HG02678 (cell line): ENCODE results near the gene POU2AF3.
"Not testable (repeated sequence)": the region's sequence is repeated elsewhere in the genome, so short reads cannot be mapped to it uniquely, and the experiment has no call there.

Experiments used
- ATAC-seq: cut with Tn5 transposase; IDR thresholded peaks from one replicate; pipeline ENCODE4 v1.9.1; 2021; ENCODE audit warnings: mild to moderate bottlenecking, moderate library complexity; ENCODE audit not compliant: unreplicated experiment

Gene POU2AF3

DNA sequence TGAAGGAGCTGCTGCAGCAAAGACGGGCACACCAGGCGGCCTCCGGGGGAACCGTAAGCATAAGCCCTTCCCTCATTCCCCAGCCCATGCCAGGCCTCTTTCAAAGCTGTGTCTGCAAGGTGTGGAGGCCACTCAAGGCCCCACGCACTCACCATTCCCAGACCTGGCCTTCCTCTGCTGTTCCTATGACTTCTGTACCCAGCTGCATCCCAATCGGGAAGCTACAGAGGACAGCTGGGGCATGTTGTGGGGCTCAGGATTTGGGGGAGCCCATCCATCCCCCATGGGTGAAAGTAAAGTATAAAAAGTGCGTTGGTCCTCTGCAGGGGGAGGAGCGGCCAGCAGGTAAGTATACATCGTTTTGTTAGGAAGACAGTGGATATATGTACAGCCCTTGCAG is 2.2 kb downstream of the POU2AF3 start:
- no peak for ATAC-seq

DNA sequence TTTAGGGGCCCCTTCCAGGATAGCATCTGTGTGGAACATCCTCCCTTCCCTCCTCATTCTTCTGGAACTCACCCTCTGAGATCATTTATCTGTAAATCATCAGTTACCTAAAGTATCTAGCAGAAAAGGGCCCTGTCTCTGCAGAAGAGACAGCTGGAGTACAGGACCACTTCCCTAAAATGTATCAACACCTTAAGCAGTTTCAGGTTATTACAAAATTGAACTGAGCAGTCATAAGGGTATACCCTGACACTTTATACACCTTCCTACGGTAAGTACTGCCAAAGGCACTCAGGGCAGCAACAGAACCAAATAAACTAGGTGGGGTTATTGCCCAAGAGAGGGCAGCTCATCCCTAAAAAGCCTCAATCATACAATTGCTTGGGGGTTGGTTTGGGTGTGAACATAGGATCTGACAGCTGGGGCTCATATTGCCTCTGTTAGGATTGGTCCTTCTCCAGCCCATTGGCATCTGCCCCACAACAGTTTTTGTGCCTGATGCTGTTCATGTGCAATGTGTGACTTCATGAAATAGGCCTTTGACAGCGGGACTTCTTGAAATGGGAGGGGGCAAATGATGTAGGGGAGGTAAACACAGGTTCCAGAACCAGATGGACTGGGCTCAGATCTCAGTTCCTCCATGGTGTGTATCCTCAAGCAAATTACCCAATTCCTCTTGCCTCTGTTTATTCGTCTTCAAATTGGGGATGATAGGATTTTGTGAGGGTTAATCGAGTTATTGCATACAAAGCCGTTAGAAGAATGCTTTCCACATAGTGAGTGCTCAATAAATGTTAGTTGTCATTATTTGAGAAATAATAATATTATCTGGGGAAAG is 2.9 kb downstream of the POU2AF3 start:
- no peak for ATAC-seq

DNA sequence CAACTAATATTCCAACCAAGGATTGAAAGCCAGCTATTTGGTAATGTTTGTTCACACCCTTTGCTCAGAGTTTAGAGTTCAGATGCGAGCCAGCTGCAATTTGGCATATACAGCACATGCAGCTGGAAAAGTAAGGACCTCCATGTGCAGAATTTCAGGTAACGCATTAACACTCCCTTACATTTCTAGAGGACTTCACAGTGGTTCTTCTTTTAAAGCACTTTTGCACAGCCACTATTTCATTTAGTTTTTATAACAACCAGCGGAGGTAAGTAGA is 3.4 kb downstream of the POU2AF3 start:
- ATAC-seq, result no peak

DNA sequence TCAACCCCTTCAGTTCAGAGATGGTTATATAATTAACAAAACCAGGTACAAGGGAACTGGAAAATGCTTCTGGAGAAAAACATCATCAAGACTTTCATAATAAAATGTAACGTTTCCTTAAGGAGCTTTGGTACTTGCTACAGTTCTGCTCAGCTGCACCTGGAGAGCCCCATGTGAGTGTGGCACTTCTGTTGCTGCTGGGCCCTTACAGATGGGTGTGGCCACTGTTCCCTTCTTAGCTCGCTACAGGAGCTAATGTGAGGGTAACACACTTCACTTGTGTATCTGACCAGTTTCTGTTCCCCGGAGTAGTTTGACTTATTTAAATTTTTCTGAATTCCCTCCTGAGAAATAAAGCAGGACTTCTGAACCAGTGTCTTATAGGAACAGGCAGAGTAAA is 4.0 kb downstream of the POU2AF3 start:
- no peak for ATAC-seq

DNA sequence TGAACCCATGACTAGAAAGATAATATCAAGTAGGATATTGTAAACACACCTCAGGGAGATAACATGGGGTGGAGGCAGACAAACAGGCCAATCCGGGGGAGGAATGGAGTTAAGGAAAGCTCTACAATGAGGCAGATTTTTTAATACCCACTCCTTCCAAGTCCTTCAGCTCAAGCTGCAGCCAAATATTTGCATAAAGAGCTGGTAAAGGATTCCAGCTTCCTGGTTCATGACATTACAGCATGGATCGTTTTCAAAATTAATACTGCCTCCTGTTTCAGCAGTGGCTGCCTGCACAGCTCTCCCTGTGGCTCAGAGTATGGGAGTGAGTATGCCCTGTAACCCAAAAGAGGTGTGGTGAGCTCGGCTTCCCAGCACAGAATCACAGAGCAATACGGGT is 5.1 kb downstream of the POU2AF3 start:
- no peak for ATAC-seq

DNA sequence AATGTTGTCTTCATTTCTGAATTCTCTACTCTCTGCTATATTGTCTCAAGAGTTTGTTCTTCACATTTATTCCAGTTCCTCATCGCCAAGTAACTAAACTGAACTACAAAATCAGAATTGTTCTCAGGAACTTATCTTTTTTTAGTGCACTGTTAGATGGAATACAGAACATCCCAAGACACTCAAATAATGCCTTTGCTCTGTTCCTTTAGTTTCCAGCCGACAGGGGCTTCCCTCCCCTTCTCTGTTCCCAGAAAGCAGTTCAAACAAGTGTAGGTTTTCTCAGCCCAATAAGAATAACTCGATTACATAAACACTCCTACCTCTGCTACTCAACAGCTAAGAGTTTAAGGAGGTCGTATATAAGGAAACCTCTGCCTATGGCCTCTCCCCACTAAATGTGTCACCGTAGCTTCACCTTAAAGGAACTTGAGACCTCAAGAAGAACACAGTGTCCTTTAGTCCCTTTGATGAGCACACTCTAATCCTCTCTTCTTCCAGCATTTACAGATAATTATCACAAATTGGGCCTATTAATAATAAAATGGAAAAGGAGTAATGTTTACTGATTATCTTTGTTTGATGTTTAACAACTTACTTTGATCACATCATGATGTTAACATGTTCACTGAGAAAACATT is 6.9 kb downstream of the POU2AF3 start:
- ATAC-seq, result no peak

DNA sequence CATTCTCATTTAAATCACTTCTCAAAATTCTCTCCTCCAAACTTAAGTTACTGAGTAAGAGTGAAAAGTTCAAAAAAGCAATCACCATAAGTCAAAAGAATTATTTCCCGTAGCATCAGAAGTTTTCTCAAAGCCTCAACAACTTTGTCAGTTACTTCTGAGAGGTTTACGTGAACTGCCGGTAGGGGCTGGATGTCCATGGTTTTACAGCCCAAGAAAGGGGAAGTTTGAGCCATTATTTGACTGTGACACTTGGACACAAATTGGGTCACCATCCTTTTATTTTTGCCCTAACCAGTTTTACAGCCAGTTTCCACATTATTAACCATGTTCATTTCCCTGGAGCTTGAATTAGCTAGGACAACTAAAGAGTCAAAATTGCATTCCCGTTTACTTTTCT is 7.5 kb downstream of the POU2AF3 start:
- ATAC-seq, result no peak

DNA sequence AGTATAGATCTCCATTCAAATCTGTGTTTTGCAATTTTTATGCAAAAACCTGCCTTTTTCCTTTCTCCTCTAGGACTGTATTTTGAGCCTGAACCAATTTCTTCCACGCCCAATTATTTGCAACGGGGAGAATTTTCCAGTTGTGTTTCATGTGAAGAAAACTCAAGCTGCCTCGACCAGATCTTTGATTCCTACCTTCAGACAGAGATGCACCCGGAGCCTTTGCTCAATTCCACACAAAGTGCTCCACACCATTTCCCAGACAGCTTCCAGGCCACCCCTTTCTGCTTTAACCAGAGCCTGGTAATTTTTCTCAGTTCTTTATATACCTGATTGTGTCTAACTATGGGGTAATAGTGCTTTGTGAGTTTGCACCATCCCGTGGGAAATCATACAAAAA is 8.0 kb downstream of the POU2AF3 start:
- ATAC-seq, result no peak

DNA sequence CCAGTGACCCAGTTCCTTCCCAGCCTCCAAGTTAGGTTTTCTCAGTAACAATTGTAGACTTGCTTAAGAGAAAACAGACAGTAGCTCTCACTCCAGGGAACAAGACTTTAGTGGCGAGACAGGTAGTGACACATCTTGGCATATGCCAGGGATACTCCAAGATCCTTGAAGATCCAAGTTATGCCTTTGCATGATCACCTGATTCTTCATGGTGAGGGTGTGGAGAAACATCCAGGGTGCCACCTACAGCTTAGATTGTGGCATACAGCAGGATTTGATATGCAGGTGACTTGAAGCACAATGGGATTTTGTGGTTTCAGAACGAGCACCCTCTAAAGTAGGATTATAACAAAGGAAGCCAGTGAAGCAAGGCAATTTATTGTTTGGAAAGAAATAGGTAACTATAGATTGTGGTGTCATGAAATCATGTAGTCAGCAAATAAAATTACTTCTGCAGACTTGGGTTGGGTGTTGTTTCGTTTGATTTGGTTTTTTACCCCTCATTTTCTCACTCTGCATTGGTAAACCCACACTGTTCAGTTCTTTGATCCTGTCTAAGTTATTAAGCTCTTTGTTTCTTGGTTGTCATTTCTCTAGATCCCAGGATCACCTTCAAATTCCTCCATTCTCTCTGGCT is 9.2 kb downstream of the POU2AF3 start:
- no peak for ATAC-seq

DNA sequence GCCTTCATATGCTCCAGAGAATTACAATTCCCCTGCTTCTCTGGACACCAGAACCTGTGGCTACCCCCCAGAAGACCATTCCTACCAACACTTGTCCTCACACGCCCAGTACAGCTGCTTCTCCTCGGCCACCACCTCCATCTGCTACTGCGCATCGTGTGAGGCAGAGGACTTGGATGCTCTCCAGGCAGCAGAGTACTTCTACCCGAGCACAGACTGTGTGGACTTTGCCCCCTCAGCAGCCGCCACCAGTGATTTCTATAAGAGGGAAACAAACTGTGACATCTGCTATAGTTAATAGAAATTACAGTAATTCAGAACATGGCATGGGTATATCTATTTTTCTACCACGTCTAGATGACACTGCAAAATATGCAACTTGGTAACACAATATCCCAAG is 9.8 kb downstream of the POU2AF3 start:
- no peak for ATAC-seq

DNA sequence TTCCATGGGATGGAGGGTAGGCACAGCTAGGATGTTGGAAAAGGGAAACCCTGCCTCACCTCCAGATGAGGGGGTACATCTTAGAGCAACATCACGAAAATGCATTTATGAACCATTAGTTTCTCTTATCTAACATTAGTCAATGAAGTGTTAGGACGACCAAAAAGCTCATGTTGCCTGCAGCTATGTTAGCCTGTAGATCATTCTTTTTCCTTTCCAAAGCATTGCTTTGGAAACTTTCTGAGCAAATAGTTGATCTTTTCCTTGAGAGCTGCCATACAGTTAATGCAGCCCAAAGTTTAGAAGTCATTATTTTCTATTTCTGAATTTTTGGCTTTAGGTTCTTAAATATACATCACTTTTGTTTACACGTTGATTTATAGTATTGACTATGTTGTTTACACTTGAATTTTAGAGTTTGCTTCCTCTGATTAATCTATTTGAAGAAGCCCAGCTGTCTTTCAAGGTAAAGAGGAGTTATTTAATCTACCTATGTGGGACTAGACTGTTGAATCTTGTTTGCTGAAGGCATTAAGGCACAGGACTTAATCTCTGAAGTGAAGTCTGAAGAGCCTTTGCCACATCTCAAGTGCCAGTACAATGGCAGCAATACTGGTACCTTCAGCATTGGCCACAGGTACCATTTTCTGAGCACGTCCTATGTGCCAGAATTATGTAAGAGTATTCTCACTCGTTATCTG is 11.0 kb downstream of the POU2AF3 start:
- no peak for ATAC-seq

DNA sequence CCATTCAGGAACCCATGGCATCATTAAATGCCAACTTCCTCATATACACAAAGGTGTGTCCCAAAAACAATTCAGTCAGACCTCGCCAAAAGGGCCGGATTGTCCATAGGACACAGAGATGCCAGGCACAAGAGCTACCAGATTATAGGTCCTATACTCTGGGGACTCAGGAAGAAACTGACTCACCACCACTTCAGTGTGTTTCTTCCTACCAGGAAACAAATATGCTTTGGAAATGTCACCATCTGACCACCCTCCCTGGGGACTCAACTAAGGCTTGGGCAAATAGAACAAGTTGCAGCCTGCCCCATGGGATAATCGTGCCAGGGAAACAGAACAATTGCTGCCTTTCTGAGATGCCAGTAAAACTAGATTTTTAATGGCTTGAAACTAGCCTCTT is 11.7 kb downstream of the POU2AF3 start:
- no peak for ATAC-seq

DNA sequence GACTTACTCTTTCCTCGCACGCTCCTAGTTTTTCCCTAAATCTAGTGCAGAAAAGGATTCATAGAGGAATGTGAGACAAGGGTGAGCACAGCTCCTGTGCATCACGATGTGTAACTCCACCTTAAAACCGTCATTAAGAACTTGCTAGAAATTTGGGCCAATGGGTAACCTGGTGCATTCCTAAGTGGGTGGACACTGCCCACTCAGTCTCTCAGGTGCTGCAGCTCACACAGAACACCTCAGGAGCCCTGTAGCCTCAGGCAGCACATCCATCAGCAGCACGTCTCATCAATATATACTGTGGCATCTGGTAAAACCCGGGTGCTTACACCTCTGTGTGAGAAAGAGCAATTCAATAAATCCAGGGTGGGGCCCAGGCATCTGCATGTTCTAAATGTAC is 12.4 kb downstream of the POU2AF3 start:
- ATAC-seq, result no peak

DNA sequence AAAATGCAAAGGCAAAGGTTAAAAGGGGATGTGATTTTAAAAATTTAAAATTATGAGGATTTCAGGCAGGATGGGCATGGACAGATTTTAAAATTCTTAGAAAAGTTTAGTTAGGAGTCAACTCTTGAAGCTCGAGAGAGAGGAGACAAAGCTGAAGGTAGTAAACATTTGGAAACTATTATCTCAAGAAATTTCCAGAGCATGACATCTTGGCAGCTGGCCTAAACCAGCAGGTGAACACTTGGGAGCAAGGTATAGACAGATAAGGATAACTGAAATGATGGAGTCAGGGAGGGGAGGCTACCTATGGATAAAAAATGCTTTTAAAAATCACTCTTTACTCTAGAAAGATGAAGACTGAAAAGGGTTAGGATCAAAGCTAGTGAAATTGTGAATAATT is 13.7 kb downstream of the POU2AF3 start:
- ATAC-seq, result no peak

DNA sequence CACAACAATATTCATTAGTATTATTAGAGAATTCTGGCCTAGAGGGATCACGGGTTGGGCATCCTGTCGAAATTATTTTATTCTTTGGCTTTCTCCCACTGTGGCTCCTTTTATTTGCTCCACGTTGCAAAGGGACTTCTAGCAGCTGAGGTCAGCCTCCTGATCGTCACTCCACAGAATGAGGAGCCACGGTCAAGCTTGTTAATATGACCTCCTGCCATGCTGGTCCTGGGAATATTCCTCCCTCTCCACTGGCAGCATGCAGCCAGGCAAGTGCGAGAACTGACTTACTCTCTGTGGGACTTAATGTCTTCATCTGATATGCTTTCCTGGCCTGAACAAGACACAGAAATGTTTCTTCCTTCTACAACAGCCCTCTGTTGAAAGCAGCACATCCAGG is 20.9 kb downstream of the POU2AF3 start:
- no peak for ATAC-seq

DNA sequence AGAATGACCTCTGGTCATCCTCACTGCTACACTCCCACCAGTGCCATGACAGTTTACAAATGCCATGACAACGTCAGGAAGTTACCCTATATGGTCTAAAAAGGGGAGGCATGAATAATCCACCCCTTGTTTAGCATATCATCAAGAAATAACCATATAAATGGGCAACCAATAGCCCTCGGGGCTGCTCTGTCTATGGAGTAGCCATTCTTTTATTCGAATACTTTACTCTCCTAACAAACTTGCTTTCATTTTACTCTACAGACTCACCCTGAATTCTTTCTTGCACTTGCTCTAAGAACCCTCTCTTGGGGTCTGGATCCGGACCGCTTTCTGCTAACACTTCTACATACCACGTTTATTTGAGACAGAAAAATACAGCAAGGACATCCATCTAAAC is 21.9 kb downstream of the POU2AF3 start:
- ATAC-seq, result not testable (repeated sequence)

DNA sequence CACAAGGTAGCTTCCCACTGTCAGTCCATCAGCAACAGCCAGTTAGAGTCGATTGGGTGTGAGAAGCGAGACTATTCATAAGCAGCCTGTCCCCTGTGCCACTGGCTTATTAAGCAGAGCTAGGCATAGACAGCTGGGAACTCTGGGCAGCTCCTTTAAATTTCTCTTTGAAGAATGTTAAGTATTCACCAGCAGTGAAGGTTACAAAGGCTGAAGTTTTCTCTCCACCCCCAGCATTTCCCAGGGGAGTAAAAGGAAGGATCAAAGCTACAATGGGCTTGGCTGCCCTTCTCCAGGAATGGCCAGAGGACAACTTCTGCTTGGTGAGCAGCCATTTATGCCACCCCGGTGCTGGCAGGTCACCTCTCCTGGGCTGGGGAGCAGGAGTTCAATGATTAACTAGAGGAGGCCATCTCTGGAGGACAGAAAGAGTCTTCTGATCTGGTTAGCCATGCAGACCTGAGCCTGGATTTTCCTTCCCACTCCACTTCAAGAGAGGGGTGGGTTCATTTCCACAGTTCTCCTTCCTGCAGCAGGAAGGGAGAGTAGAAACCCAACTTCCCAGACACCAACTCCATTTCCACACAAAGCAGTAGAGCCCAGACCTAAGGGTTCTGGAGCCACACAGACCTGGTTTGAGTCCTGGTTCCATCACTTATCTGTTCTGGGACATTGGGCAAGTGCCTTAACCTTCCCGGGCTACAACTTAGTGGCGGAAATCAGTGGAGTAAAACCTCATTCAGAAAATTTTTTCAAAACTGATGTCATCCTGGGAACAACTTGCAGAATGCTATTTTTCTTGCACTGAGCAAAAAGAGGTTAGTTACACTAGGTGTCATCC is 22.6 kb downstream of the POU2AF3 start:
- no peak for ATAC-seq

DNA sequence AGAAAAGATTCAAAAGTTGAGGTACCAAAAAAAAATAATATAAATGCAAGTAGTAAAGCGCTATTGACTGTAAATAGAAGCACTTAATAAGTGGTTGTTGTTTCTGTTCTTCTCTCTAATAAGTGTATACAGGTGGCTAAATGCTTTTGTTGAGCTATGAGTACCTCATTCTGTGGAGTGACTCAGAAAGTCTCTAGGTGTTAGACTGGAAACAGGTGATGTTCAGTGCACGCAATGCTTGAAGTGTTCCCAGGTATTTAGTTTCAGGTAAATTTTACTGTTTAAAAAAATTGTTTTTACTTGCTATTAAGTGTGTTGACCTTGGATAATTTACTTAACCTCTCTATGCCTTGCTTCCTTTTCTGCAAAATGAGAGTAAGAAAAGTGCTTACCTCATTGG is 24.2 kb downstream of the POU2AF3 start:
- no peak for ATAC-seq

DNA sequence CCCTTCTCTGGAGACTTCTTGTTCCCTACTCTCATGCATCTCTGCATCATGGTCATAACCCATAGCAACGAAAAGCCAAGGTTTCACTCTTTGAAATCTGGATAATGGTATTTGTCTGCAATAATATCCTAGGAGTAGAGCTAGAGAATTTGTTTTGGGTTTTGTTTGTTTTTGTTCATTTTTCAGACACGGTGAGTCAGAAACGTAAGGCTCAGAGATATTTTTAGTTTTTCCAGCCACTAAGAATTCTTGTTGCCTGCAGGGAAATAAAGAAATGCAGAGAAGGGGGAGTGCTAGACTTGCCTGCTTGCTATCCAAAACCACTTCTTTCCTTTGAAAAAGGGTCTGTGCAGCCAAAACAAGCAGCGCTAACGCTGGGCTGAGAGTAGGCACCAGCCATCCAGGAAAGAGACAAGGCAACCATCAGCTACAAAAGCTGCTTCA is 26.0 kb downstream of the POU2AF3 start:
- ATAC-seq, result no peak

DNA sequence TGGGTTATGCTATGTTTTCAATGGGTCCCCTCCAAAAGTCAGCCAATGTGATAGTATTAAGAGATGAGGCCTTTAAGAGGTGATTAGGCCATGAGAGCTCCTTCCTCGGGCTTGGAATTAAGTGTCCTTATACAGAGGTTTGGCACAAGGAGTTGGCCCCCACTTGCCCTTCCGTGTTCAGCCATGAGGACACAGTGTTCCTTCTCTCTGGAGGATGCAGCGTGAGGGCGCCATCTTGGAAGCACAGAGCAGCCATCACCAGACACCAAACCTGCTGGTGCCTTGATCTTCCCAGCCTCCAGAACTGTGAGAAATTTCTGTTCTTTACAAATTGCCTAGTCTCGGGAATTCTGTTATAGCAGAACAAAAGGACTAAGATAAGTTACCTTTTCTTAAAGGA is 26.9 kb downstream of the POU2AF3 start:
- ATAC-seq, result no peak

DNA sequence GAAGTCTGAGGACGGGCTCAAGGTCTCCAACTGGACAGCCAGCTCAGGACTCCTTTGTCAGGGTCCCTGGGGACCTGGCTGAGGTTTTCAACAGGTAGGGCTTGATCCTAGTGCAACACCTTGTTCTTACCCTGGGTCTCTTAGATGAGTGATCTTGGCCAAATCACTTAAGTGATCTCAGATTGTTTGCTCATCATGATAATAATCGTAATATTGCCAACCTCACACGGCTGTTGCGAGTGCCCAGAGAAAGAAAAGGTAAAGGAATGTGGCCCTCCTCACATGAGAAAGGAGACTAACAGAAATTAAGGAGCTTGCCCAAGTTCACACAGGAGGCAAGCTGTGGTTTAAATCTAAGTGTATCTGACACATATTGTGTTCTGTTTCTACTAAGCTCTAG is 28.5 kb downstream of the POU2AF3 start:
- no peak for ATAC-seq
